Measurements from ENCODE around the gene DDX1.

The DDX1 gene

GRCh38 chr2:15557887-15558311 is 33.8 kb upstream of the DDX1 start:
- TF ChIP-seq ZBTB7A (IDR thresholded peaks at IDR 0.05; ENCODE audit: low read depth) (no peak), RAD21 (IDR thresholded peaks at IDR 0.05; ENCODE audit: low read depth) (no peak), REST (IDR thresholded peaks at IDR 0.05; ENCODE audit: low read depth) (no peak), TCF12 (IDR thresholded peaks at IDR 0.05; ENCODE audit: low read depth) (no peak), NFIC (IDR thresholded peaks at IDR 0.05) (no peak), CREB1 (IDR thresholded peaks at IDR 0.05; ENCODE audit: low read depth) (no peak), EGR1 (IDR thresholded peaks at IDR 0.05) (no peak), TEAD4 (IDR thresholded peaks at IDR 0.05) (no peak), EP300 (IDR thresholded peaks at IDR 0.05; ENCODE audit: borderline replicate concordance) (no peak), CEBPB (IDR thresholded peaks at IDR 0.05) (no peak)

GRCh38 chr2:15559379-15560139 is 32.1 kb upstream of the DDX1 start:
- TF ChIP-seq YY1 (IDR thresholded peaks at IDR 0.05; ENCODE audit: low read depth) (no peak), FOXM1 (IDR thresholded peaks at IDR 0.05; ENCODE audit: borderline replicate concordance, low read depth) (no peak), TEAD4 (IDR thresholded peaks at IDR 0.05) (no peak), CEBPB (IDR thresholded peaks at IDR 0.05) (no peak), ZBTB7A (IDR thresholded peaks at IDR 0.05; ENCODE audit: low read depth) (no peak), NFIC (IDR thresholded peaks at IDR 0.05) (no peak), TCF12 (IDR thresholded peaks at IDR 0.05; ENCODE audit: low read depth) (no peak), USF1 (IDR thresholded peaks at IDR 0.05) (no peak), REST (IDR thresholded peaks at IDR 0.05; ENCODE audit: low read depth) (no peak), EP300 (IDR thresholded peaks at IDR 0.05; ENCODE audit: borderline replicate concordance) (no peak), EGR1 (IDR thresholded peaks at IDR 0.05) (no peak), CREB1 (IDR thresholded peaks at IDR 0.05; ENCODE audit: low read depth) (no peak), TAF1 (IDR thresholded peaks at IDR 0.05; ENCODE audit: low read depth) (no peak), RAD21 (IDR thresholded peaks at IDR 0.05; ENCODE audit: low read depth) (no peak)
- TF ChIP-seq, protein P1, sequence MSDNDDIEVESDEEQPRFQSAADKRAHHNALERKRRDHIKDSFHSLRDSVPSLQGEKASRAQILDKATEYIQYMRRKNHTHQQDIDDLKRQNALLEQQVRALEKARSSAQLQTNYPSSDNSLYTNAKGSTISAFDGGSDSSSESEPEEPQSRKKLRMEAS (IDR thresholded peaks at IDR 0.05): no peak

- no peak for TF ChIP-seq REST (IDR thresholded peaks at IDR 0.05; ENCODE audit: low read depth)
- no peak for TF ChIP-seq CREB1 (IDR thresholded peaks at IDR 0.05; ENCODE audit: low read depth)
- no peak for TF ChIP-seq YY1 (IDR thresholded peaks at IDR 0.05; ENCODE audit: low read depth)
Observed at GRCh38 chr2:15560140-15560987, 31.3 kb upstream of the DDX1 start.

DNA sequence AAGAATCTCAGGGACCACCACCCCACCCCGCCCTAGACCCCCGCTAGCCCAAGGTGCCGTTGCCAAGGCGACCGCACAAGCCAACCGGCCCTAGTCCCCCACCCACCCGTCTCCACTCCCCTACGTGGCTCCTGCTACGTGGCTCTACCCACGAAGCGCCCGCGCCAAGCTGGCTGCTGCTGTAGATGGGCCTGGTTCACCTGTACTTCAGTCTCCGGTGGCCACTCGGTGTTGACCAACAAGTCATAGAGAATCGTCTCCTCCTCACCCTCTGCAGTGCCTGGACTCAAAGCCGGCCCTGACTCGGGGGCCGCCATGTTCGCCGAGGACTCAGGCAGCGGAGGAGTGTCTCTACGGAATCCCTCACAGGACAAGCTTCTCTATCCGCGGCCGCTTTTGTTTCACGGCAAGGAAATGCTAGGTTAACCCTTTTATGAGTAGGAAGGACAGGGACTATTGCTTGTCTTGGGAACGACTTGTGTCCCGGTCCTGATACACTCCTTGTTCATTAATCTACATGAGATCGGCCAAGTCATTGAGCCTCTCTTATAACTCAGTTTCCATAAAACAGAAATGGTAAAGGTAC is 30.6 kb upstream of the DDX1 start, which contains the start of gene NBAS:
TSS of gene NBAS (minus strand) at position 347 of the 586 bp plus-strand sequence. CDS start at position 317, 30 bp downstream.
- TF ChIP-seq FOXM1 (IDR thresholded peaks at IDR 0.05; ENCODE audit: borderline replicate concordance, low read depth) (no peak), USF1 (IDR thresholded peaks at IDR 0.05) (no peak), REST (IDR thresholded peaks at IDR 0.05; ENCODE audit: low read depth) (no peak), EP300 (IDR thresholded peaks at IDR 0.05; ENCODE audit: borderline replicate concordance) (no peak), TEAD4 (IDR thresholded peaks at IDR 0.05) (no peak), YY1 (IDR thresholded peaks at IDR 0.05; ENCODE audit: low read depth) (peak; percentile 97), EGR1 (IDR thresholded peaks at IDR 0.05) (no peak), RAD21 (IDR thresholded peaks at IDR 0.05; ENCODE audit: low read depth) (no peak), CREB1 (IDR thresholded peaks at IDR 0.05; ENCODE audit: low read depth) (no peak), TAF1 (IDR thresholded peaks at IDR 0.05; ENCODE audit: low read depth) (peak; percentile 87), CEBPB (IDR thresholded peaks at IDR 0.05) (no peak), NFIC (IDR thresholded peaks at IDR 0.05) (no peak), ZBTB7A (IDR thresholded peaks at IDR 0.05; ENCODE audit: low read depth) (no peak), TCF12 (IDR thresholded peaks at IDR 0.05; ENCODE audit: low read depth) (peak; percentile 33)
- TF ChIP-seq, protein P1 (IDR thresholded peaks at IDR 0.05): peak; percentile 27; the same call in 1 of the 2 replicates

All from Ishikawa (cell line).